OCI-M2 (cell line): ENCODE data around the gene SLC37A1.

Experiments used
- DNase-seq: peaks from one replicate; lab custom pipeline; 2025; ENCODE audit not compliant: unreplicated experiment; lab: John Stamatoyannopoulos, UW

Gene SLC37A1

DNA sequence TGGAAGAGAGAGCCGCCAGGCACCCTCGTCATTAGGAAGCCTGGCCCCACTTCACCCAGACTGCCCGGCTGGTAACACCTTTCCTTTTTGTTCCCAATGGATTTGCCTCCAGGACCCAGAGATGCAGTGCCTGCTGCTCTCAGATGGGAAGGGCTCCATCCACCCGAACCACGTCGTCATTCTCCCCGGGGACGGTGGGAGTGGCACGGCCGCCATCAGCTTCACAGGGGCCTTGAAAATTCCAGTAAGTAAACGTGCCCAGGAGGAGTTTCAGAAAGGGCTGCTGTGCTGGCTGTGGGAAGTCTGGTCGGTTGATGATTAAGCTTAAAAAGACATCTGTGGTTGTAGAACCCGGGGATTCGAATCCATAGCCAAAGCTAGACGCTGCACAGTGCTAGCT is 45.2 kb downstream of the SLC37A1 start:
- no peak for DNase-seq

DNA sequence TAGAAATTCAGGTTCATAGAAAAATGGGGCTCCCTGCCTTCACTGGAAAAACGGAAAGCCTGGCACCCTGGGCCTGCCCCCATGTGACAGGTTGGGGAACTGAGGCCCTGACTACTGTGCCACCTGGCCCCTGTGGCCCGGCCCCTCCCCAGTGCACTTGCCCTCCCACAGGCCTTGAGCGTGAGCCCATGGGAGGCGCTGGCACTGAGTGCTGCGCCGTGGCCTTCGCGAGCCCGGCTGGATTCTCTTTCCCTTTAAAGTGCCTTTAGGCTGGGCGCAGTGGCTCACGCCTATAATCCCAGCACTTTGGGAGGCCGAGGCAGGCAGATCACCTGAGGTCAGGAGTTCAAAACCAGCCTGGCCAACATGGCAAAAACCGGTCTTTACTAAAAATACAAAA is 45.7 kb downstream of the SLC37A1 start:
- DNase-seq = no peak

DNA sequence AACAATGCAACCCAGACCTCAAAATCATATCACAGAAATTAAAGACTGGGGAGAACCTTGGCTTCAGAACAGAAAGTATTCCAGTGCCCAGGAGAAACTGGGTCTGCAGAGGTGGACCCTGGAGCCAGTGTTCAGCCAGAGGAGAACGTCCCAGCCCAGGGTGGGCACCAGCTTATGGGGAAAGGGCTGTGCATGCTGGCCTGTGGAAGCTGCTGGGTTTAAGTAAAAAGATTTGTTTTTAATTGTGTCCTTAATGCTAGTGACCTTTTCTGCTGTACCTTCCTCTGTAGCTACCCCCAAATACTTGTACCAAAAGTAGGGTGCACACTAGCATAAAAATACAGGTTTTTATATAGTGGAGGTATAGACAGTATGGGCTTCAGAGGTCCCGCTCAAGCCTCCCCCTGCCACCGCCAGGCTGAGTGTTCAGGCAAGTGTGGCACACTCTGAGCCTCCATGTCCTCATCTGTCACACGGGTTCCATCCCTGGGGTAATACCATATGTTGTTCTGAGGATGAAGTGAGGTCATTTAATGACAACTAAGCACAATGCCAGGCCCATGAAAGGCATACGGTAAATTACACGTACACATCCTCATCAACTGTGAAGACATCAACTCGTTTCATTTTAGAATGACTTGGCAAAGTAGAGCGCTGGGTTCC is 47.0 kb downstream of the SLC37A1 start:
- DNase-seq = no peak

DNA sequence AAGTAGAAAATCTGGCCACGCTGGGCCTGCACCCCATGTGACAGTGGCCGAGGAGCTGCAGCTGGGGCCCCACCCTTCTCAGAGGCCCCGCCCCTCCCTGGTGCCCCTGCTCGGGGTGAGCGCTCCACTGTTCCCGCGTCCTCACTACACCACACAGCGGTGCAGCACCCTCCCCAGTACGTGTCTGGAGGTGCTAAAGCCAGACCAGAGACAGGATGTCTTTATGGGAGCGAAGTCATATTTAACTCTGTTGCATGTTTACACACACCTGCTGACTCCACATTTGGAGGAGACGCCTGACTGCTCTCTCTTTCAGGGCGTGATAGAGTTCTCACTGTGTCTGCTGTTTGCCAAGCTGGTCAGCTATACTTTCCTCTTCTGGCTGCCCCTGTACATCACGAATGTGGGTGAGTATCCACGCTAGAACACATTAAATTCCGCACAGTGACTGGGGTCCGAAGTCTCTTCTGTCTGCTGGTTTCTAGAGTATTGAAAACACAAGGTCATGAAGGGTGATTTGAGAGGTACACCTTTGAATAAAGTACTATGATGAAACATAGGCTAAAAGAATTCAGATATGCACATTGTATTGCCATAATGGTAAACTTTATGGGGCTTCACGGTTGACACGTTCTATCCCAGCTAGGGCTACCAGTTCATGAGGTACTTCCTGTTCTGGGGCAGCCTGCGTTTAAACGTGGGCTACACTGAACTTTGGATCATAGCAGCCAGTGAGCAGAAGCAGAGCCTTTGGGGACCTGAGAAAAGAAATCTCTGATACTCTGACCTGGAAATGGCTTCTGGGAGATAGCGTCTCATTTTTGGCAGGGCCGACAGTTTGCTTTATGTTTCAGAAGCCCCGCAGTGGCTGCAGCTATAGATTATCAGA is 48.4 kb downstream of the SLC37A1 start:
- no peak for DNase-seq

DNA sequence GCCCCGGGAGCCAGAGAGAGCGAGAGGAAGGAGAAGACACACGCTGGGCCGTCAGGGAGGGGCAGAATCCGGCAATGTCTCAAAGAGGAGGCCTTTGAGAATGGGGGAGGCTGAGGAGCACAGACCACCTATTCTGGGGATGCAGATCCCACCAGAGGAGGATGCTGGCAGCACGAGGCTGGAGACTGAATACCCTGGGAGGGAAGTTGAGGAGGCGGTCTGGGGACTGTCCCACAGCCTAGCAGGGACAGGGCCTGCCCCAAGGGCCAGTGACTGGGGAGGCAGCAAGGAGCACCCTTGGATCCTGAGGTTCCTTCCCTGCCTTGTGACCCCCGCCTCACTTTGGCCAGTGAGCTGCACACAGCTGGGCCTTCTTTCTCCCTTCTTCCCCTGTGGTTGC is 49.2 kb downstream of the SLC37A1 start:
- no peak for DNase-seq

DNA sequence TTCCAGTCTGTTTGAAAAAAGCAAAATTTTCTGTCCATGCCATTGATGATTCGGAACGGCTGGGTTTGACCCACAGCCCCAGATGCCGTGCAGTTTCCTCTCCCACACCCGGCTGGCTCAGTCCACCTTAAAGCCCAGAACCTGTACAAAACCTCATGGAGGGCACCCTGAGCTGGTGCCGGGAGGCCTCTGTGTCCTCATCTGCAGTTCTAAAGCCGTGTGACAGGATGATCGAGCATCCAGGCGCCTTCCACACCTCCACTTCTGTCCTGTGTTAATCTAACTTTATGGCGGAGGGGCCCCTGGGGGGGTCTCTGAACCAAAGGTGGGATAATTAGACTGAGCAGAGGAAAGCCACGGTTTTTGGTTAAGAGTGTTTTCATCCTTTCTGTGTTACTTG is 49.6 kb downstream of the SLC37A1 start:
- DNase-seq = no peak

DNA sequence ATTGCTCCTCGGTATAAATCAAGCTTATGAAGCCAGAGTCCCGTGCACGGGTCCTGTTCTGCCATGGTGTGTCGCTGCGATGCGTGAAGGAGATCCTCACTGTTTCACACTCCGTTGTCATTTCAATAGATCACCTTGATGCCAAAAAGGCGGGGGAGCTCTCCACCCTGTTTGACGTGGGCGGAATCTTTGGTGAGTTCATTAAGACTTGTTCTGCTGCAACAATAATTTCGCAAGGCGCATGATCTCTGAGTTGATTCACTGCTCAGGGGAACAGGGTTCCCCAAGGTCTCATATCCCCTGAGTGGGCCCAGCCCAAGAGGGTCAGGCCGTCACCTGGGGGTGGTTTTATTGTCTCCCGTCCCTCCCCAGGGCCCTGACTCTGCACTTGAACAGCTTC is 50.0 kb downstream of the SLC37A1 start:
- no peak for DNase-seq

DNA sequence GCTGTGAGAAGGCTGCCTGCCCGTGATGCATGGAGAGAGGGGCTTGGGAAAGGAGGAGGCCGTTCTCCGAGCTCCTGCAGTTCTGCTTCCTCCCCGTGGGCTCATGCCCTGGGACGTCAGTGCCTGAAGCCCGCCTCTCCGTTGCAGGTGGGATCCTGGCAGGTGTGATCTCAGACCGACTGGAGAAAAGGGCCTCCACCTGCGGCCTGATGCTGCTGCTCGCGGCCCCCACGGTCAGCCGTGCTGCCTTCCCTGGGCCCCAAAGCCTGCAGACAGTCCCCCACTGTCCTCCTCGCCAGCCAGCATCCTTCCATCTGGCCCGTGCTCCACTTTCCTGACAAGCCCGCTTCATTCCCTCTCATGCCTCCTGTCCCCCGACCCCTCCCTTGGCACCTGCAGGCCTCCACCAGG is 50.9 kb downstream of the SLC37A1 start:
- DNase-seq = no peak

DNA sequence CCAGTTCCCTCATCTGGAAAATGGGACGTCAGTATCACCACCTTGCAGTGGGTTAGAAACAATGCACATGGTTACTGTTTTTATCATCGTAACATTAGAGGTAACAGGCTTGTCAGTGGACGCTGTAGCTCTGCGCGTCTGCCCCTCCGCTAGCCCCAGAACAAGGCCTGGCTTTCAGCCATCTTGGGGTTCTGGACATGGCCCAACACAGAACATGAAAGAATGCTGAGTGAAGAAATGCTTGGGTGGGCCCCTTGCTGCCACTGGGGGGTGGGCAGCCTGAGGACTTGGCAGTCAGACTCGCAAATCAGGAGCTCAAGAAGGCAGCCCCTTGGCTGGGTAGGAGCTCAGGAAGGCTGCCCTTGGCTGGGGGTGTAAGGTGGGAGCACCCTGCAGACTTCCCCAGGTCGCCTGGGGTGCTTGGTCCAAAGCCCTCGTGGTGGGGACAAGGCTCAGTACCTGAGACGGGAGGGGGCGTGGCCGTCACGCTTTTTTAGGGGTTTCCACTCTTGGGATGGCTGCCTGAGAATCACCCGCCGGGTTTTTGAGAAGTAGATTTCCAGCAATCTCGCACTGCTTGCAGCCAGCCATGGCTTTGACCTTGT is 51.7 kb downstream of the SLC37A1 start:
- DNase-seq = no peak

DNA sequence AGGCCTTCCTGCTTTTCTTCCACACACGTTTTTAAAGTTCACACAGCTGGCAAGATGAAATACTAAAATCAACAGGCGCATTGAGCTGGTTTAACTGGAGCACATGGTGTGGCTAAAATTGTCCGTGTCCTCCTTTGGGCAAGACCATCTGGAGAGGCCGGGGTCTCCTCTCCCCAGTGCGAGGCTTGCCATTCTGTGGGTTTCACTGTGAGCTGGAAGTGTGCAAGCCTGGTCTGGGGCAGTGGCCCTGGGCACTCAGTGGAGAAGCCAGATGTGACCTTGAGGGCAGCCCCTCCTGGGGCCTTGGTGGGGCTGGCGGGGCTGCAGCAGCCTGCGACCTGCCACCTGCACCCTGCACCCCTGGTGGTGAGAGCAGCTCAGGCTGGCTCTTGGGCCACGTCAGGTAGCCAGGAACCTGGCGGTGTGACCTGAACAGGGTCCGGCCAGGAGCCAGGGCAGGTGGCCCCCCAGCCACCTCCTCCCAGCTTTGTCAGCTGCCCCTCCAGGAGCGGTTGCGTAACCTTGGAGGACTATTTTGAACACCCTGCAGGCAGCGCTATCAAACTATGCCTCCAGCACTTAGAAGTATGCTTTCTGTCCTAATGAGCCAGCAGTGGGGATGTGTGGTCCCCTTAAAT is 52.4 kb downstream of the SLC37A1 start:
- DNase-seq = no peak

DNA sequence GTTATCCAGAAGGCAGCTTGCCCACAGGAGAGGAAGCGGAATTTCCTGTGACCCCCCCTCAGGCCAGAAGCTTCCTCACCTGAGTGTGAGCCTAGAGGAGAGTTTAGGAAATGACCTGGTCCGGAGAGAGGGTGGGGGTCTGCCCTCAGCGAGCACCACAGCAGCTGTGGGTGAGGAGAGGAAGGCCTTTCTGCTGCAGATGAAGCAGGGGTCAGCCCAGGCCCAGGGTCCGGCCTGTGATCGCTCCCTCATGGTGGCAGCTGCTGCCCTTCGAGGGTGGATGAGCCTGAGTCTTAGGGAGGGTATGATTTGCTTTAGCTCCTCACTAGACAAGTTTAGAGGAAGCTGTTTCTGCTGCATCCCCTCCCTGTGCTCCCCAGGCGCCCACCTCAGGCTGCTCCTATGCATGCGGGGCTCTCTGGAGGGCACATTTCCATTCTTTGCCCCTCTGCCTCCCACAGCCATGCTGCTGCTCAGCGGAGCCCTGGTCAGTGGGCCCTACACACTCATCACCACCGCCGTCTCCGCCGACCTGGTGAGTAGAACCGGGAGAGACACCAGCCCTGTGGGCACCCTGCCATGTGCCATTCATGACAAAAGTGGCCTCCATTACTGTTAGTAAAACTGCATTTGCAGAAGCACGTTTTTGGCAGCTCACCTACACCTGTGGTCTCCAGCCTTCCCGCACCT is 53.0 kb downstream of the SLC37A1 start:
- no peak for DNase-seq

DNA sequence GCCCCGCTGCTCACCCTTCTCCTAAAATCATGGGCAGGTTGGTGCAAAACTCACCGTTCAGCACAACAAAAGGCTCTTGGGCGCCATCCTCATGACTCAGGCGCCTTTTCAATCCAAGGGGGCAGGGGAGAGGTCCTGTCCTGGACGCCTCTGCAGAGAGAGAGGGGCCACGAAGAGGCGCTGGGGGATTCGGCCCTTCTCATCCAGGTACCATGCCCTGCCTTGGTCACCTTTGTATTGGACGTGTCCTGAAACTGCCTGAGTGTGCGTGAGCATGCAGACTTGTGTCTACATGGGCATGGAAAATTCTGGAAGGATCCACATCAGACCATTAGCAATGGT is 53.5 kb downstream of the SLC37A1 start:
- no peak for DNase-seq

DNA sequence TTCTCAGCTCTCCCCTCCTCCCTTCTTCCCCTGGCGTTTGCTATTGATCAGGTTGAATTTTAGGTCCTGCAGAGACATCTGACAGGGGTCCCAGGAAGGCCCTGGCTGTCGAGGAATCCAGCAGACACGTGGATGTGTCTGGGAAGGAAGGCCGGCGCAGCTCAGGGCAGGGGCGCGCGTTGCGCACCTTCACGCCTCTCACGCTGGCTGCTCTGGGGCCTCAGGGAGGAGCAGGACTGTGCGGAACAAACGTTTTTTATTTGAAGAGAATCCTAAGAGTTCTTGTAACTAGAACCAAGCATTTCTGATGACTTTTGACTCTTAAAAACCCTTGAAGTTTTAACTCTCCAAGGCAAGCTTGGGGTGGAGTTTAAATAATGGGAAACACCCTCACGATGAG is 54.2 kb downstream of the SLC37A1 start:
- no peak for DNase-seq

DNA sequence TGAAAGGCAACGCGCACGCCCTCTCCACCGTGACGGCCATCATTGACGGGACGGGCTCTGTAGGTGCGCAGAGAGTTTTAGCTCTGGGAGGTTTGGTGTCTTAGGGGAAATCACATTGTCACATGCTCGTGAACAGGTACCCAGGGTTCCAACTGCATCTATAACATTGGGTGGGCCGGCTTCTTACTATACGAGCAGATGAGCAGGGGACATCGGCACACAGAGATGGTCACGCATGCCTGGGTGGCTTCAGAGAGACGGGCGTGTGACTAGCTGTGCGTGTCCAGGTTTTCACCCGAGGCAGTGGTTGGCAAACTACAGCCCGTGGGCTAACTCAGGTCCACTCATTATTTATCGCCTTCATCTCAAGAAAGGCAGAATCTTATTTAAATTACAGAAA is 54.7 kb downstream of the SLC37A1 start:
- no peak for DNase-seq

DNA sequence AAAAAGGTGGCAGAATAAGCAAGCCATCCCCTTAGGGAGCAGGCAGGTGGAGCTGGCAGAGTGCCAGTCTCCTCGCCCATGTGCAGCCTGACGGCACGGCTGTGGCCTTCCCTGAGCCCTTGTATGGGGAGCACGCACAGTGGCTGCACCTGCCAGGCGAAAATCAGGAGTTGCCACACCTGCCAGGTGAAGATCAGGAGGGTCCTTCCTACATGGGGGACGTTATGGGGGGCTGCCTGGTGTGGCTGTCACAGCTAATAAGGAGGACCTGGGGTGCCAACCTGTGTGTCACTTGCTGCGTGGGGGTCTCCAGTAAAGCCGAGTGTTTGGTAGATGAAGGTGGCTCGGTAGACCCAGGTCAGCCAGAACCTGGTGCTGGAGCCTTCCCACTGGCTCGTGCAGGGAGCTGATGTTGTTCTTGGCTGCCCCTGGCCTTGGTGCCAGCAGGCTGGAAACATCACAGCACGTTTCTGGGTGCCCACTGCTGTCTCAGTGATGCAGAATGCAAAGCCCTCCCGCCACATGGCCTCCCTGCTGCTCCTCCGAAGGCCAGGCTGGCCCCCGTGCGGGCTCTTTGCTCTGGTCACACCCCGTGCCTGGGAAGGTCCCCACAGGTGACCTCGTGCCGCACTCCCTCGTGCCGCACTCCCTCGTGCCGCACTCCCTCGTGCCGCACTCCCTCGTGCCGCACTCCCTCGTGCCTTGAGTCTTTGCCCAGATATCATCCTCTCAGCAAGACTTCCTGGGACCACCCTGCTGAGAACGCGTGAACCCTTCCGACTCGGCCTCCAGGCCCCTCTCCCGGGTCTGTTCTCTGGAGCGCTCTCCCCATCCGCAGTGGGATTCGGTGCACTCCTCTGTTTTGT is 55.4 kb downstream of the SLC37A1 start:
- no peak for DNase-seq

DNA sequence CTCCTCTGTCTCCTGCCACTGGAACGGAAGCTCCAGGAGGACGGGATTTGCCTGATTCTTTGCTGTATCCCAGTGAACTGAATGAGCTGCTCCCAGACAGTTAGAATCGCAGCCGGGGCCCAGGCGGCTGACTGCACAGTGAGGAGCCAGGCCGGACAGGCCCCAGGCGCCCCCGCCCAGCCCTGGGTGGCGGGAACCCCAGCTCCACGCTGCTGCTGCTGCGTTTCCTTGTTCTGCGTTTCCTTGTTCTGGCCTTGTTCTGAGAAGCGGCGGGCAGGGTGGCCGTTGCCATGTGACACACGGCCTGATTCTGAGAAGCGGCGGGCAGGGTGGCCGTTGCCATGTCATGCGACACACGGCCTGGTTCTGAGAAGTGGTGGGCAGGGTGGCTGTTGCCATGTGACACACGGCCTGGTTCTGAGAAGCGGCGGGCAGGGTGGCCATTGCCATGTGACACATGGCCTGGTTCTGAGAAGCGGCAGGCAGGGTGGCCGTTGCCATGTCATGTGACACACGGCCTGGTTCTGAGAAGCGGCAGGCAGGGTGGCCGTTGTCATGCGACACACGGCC is 56.2 kb downstream of the SLC37A1 start:
- DNase-seq = no peak

DNA sequence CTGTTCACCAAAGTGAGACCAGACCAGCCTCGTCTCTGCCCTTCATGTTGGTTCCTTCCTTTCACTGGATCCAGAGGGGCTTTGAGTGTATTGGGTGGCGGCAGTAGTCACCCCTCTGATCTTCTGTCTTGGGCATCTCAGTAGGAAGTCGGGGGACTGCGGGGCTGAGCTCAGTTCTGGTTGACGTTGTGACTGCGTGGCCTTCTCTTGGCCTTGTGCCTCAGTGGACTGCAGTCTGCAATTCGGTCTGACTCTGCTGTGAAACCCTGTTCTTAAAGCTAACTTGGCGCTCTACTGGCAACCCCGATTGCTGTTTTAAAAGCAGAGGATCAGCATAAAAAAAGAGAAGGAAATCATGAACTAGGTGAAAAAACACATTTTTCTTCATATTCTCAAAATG is 56.7 kb downstream of the SLC37A1 start:
- DNase-seq = no peak

DNA sequence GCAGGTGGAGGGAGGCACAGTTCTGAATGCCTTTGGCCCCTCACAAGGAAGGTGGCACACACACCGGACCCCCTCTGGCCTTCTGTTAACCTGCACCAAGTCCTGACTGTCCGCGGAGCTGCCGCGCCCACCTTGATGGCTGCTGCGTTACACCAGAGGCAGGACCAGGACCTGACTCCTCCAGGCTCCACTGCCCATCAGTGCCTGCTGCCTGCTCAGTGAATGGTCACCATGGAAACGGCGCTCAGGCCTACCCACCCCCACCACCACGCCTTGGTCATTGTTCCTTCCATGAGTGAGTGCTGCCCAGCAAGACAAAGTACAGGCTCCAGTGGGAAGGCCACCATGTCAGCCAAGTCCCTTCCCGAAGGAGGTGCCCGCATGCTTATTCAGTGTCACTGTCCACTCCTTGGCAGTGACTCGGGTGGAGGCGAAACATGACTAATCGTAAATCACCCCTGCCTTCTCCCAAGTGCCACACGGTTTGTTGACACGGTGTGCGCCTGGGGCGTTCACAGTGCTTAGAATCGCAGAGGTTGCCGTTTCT is 57.3 kb downstream of the SLC37A1 start:
- no peak for DNase-seq

DNA sequence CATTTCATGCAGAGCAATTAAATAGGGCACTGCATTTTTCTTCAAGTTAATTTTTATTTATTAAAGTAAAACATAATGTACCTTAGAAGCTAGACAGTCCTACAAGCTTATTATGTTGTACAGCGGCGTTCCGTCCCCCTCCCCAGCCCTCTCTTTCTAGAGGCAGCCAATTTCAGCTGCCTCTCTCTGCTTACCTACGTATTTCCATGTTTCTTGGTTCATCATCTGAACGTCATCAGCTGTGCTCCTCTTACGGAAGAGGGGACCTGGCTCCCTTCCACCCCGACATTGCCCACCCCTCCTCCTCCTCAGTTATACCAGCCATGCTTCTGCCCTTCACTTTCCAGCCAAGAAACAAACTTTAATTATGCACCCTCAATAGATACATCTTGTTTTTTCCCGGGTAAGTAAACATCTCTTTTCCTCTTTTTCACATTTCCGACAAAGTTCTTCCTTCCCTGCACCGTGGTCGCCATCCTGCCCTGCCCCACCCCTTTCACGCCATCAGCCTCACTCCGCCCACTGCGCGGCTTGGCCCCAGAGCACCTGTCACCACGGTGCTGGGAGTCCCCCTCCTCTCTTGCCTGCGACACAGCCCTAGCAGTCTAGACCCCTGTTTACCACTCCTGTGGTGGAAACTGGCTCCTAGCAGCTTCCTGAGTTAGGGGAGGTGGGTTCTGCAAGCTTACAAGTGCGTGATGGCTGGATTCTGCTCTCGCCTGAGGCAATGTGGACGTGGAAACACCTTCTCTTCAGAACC is 57.9 kb downstream of the SLC37A1 start:
- DNase-seq = no peak
